Stimulated activated CD4-positive, alpha-beta T cell treated with anti-CD3 and anti-CD28 coated beads, TNF-alpha, amount 100 ng/mL, for 48 hours (primary cell): Measurements from ENCODE around the gene TMEM54.
A peak's percentile ranks its signal among the peaks of the same experiment; 100 is the strongest.

Source experiments
- DNase-seq, 3 donors: peaks; one replicate each; pipeline ENCODE4 v3.0.0-alpha.2; 2020; ENCODE audit warnings: low read depth in 3 of 3

TMEM54 gene, protein sequence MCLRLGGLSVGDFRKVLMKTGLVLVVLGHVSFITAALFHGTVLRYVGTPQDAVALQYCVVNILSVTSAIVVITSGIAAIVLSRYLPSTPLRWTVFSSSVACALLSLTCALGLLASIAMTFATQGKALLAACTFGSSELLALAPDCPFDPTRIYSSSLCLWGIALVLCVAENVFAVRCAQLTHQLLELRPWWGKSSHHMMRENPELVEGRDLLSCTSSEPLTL

DNA sequence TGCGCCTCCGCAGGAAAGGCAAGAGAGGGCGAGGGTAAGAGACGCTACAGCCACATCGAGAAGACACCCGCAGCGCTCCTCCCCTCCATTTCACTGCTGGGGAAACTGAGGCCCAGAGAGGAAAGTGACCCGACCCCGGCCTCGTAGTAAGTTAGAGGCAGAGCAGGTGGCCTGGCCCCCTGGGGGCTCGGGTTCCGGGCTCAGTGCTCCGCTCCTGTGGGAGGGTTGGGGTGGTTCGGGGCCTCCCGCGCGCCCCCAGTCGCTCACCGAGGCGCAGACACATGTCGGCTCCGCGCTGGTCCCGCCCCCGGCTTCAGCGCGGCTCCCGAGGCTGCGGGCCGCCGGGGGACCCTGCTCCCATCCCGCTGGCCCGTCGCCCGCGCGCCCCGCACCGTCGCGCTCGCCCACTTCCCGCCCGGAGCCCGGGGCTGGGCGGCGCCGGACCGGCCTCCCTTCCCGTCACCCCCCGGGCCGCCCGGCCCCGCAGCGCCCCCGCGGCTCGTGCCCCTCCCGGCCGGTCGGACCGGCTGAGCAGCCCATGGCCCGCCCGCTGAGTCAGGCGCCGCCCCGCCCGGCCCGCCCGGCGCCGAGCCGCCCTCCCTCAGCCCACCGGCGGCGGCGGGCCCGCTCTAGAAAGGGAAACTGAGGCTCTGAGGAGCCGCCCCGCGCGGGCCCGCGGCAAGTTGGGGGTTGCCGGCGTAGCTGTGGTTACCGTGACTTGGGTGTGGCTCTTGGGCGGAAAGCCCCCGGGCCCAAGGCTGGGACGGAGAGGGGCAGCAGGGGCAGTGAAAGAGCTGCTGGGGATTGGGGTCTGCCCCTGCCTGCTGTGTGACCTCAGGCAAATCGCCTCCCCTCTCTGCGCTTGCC lies at the start of gene TMEM54:
TMEM54 (minus strand) TSS at position 434 of the 867 bp plus-strand sequence; CDS start at position 283, 151 bp downstream.
- no peak for DNase-seq

DNA sequence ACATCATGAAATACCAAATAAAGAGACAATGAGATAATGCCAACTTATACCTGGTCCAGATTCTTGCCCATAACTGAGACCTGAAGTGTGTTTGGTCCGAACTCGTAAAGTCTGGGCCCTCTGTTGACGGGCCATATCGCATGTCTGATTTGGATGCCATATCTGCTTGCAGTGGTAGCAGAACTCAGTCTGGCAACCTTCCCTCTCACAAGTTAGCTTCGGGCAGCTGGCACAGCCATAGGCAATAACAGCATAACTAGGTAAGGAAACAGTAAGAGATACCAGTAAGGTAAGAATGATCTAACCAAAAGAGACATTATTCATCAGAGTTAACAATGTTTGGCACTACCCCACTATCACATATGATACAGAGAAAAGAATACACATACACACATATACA lies 48.3 kb upstream of the TMEM54 start:
- no peak for DNase-seq

DNA sequence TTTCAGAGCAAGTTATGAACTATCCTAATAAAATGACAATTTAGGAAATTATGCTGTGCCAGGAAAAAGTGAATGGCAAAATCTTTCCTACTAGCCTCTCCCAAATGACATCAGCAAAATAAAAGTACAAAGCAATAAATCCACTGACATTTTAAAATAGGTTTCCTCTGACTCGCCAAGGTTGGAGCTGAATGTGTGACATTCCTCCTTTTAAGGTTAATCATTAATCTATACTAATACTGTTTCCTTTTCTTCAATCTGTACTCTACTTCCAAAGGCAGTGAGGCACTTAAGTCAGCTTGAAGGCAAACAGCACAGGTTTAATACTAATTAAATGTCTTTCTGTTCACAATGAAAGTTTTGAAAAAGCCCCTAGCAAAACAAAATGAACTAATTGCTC lies 47.7 kb upstream of the TMEM54 start:
- DNase-seq: no peak

DNA sequence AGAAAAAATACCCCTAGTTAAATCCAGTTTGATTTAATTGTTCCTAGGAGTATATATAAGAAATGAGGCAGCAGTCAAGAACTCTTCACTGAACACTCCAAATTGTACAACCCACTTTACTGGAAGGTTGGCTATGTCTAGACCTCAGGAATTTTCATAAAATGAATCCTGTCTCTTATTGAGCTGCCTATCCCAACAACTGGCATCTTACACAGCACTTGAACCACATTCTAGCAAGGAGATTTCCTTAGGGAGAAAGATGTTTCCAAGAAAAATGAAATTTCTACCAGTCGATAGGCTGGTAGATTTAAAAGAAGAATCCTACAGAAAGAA lies 47.2 kb upstream of the TMEM54 start:
- DNase-seq: no peak

DNA sequence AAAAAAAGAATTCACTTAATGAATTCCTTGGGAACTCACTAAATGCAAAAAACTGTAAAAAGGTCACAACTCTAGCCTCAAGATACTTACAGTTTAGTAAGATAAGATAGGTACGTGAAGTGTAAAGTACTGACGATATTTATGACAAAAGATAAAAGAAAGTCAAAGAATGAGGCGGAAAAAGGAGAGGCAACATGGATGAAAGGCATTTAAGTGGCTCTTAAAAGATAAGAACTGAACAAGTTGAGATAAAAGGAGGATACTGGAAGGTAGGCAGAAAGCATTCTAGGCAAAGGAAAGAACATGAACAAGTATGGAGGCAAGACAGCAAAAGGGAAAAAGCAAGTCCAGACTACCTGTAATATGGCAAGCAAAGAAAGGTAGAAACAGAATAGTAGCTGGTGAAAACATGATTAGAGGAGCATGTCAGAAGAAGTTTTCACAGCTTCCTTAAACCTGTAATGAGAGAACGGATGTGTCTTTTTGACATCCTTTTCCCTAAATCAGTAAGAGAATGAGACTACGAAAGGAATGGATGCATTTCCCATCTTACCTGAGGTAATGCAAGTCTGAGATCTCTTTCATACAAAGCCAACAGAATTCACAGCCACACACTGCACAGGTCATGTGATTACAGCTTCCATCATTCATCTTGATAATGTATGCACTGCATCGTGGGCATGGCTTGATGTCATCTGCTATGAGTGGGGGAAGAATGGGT lies 46.6 kb upstream of the TMEM54 start:
- no peak for DNase-seq

DNA sequence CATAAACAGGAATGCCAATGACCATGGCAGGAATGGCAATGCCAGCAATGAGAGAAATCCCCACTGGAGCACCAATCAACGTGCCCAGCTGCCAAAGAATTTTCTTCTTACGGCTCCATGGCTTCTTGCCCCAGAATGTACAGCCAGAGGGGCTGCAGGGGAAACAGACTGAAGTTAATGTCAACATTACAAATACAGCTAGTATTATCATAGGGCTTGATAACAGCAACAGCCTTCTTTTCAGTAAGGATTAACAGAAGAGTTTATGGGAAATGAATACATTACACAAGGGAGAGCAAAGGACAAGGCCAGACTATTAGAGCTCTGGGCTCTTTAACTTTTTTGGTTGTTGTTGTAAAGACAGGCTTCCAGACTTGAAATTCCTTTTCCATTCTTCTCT lies 45.2 kb upstream of the TMEM54 start:
- no peak for DNase-seq

DNA sequence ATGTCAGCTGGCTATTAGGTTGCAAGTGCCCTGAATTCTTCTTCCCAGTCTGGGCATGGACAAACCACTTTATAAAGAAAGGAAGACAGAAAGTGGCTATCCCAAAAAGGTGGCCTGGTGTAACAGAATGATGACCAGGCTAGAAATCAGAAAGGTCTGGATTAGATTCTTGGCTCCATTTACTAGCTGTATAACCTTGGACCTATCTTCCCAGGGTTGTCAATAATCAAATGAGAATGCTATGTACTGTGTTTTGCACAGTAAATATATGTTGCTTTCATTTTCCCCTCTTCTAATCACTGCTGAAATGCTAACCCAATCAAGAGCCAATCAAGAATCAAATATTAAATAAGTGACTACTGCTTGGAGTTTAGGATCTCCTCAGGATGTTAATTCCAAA lies 43.0 kb upstream of the TMEM54 start:
- no peak for DNase-seq

DNA sequence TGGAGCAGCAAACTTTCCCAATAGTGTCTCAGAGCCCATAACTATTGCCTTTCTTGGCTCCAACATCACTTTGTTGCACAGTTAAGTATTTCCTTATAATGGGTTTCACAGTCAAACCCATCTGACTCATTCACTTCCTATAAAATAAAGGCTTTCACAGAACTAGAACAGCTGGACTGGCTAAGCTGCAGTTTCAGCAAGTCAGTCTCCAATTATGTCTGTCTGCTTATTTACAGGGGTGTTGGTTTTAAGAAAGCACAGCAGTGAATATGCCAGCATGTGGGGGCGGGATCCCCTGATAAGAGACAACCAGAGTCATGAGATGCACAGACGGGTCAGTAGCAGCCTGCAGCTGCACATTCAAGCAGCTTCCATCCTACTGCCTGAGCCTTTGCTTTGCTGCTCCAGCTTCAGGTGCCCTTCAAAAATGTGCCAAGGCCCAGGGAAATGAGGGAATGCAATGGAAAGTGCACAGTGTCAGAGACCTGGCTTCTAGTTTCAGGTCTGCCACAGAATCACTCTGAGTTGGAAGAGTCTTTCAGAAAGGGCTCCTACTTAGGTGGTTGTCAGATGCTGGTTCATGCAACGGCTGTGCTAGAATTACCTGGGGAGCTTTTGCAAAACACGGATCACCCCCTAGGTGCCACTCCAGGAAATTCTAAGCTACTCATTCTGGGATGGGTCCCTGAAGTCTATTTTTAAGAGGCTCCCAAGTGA lies 38.6 kb upstream of the TMEM54 start:
- peak in 1 of 3 donors; percentile 5 for DNase-seq

DNA sequence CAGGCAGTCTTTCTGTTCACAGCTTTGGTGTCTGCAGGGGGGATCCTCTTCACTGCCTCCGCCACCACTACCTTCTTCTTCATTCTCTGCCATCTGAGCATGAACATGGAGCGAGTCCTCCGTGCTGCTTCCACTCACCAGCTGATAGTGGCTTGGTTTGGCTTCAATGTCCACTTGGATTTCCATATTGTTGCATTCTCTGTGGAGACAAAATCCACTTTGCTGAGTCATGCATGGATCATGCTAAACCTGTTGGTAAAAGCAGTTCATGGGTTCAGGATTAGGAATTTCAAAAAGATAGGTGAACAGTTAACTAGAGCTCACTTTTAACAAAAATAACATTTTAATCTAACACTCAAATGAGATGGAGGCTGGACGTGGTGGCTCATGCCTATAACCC lies 35.9 kb upstream of the TMEM54 start:
- DNase-seq: no peak

DNA sequence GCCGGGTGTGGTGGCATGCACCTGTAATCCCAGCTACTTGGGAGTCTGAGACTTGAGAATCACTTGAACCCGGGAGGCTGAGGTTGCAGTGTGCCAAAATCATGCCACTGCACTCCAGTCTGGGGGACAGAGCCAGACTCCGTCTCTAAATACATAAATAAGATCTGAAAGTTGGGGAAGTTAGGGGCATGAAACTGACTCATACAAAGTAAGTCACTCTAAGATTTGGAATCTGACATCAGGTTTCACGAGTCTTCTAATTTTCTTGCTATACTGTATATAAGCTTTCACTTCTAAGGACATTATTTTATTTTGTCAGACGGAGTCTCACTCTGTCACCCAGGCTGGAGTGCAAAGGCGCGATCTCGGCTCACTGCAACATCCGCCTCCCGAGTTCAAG lies 33.3 kb upstream of the TMEM54 start:
- no peak for DNase-seq

DNA sequence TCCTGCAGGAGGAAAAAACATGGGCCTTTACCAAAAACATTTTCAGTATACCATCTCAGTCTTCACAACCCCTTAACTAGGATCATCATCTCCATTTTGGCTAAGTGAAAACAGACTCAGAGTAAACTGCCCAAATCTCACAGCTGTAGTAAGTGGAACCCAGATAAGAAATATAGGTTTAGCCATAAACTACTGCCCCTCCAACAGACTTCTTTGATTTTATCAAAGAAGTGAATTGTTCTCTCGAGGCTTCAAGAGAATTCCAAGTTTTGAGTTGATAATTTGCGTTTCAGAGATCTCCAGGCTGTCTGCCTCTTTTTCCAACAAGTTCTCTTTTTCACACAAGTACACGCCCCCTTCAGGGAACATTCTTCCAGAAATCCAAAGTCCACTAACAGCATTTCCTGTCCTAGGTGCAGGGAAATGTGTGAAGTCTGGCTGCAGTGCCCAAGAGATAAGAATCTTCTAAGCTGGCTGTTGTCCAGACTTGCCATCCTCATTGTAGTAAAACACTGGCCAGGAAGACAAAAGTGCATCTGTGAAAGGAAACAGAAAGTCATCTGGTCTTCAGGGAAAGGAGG lies 32.6 kb upstream of the TMEM54 start:
- no peak for DNase-seq

DNA sequence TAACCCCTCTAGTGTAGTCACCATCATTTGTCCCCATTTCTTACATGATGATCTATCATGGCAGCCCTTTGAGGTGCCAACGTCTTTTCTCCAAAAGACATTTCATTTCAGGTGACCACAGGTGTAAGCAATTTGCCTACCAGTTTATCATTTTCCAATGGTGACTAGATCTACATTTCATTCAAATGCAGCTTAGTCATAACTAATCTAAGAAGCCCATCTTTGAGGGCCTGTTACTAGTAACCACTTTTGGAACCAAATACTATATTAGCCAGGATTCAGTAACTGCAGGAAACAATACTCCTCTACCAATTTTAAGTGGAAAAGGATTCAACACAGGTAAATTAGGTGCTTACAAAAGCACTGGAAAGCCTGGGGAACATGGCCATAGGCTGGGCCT lies 30.6 kb upstream of the TMEM54 start:
- DNase-seq: no peak

DNA sequence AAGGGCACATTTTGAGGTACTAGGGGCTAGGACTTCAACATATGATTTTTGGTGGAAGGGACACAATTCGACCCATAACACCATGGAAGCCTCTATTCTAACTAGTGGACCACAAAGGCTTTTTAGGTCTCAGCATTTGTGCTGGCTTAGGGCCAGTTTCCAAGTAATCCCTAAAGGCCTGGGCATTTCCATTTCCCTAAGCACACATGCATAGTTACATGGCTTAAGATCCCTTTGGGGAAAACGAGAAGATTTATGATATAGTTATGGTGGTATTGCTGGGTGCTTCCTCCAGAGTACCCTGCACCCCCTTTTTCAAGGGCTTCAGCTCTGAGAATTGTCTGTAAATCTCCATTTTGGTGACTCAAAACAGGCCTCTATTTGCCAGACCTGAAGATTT lies 28.2 kb upstream of the TMEM54 start:
- no peak for DNase-seq

DNA sequence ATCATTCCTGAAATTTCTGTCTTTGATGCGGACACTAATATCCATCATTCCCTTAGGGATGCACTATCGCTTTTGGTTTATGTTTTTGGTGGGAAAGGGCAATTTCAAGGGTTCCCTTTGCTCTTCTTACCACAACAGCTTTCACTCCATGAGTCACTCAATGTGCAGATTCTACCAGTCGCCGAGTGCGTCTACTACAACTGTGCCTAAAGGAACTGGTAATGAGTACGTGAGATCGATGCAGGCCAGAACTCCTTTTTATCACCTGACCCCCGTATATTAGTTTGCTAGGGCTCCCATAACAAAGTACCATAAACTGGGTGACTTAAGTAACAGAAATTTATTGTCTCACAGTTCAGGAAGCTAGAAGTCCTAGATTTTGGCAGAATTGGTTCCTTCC lies 27.5 kb upstream of the TMEM54 start:
- no peak for DNase-seq

DNA sequence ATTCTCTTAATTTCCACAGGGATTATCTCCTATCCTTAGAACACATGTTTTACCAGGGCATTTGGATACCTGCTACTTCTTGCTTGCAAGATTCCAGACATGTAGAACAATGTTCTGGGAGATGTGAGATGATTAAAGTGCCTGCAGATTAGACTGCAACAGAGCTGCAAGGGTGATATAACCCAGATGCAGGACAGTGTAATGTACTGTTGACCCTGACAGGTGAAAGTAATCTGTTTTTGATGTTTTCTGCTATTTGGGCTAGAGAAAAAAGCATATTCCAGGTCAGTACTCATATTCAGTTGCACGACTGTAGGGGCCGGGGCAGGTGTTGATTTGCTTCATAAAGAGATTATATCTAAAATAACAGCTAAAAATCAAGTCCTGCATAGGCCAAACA lies 27.1 kb upstream of the TMEM54 start:
- DNase-seq: no peak

DNA sequence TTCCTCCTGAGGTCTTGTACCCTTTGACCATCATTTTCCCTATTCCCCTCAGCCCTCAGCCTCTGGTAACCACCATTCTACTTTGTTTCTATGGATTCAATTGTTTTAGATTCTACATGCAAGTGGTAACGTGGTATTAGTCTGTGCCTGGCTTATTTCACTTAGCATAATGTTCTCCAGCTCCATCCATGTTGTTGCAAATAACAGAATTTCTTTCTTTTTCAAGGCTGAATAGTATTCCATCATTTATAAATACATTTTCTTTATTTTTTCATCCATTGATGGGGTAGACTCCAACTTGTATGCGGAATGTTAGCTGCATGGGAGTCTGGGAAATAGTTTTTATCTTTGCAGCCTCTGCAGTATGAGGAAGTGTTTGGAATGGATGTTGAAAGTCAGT lies 26.3 kb upstream of the TMEM54 start:
- no peak for DNase-seq

DNA sequence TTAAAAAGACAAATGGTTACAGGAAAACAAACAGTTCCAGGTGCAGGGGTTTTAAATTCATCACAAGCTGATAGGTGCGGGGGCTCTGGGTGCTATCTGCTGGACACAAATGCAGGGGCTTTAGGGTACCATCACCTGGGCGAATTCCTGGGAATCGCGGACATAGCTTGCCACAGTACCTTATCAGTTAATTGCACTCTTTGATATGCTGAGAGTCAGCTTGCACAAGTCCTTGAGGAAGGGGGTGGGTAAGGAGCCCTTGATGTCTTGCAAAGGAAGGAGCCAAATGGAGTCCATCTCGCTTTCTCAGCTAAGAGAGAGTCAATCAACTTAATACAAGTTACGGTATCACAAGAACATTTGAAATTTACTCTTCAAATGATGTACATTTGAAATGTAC lies 25.4 kb upstream of the TMEM54 start:
- DNase-seq: no peak

DNA sequence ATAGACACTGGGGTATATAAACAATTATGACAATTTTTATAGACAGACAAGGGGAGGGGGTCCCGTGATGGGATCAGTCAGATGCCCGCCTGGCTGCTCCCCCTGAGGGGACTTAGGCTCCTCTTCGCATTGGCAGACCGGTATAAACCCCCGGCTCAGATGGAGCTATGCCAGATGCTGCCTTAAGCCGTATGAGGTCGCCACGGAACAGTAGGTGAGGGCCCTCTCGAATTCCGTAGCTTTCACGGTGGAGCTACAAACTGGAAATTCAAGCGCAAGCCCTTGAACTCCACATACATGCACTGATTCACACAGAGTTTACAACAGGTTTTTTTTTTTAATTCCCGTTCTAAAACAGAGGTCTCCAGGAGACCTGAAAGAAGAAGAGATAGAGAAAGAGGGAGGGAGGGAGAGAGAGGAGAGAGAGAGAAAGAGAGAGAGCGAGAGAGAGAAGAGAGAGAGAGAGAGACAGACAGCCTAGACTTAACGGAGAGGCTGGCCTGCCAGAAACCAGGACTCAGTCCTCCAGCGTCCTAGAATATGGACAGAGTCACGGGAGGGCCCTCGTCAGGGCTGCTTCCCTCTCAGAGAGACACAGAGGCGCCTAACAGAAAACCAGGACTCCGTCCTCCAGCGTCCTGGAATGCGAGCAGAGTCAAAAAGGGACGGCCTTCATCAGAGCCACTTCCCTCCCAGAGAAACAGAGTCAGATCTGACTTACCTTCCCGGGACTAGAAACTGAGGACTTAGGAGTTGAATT lies 24.4 kb upstream of the TMEM54 start:
- DNase-seq: peak in 1 of 3 donors; percentile 13

DNA sequence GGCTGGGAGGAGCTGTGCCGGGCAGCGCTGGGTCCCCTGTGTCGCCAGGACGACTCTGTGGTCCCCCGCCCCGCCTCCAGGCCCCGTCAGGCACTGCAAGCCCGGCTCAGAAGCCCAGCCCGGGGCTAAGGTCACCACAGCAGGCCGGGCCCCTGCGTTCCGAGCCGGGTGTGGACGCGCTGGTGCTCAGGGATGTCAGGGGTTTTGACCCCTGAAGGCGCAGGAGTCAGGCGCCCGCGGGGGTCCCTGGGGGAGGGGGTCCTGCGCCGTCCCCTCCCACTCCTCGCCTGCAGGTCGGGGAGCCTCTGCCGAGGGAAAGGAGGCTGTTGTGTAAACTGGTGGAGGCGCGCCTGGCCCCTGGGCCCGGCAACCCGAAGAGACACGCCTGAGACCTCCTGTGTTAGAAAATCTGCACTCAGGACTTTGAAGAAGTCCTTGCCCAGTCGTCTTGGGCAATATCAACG lies 23.7 kb upstream of the TMEM54 start:
- no peak for DNase-seq

DNA sequence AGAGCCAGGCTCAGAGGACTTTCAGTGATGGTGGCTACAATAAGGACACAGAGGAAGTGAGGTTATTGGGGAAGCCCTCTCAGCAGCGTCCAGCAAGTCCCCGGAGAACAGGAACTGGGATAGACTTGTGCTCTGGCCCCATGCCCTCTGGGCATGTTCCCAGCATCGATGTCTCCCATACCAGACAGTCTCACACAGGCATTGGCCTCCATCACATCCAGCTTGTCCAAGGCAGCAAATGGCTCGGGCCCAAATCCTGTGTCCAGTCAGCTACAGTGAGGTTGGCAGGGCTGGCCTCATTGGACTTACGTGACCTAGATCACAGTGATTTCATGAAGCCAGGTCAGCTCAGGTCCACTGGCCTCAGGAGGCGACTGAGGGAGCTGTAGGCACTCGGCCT lies 19.6 kb upstream of the TMEM54 start:
- DNase-seq: no peak
